Ectodermal cell (in vitro differentiated cells): ENCODE data around the gene MALRD1.

Experiments
- H3K27ac ChIP-seq: 2 replicates; pipeline ENCODE4 v1.7.0; 2013; ENCODE audit warnings: mild to moderate bottlenecking, low read depth, low read length; ENCODE audit not compliant: insufficient read depth, poor library complexity, severe bottlenecking
- H3K27me3 ChIP-seq: 2 replicates; pipeline ENCODE4 v1.7.0; 2013; ENCODE audit warnings: mild to moderate bottlenecking, low read length; ENCODE audit not compliant: insufficient read depth, control insufficient read depth, poor library complexity, severe bottlenecking
- H3K36me3 ChIP-seq: one replicate; pipeline ENCODE4 v1.7.0; 2013; ENCODE audit warnings: low read length; ENCODE audit not compliant: control insufficient read depth, insufficient read depth
- H3K4me1 ChIP-seq: one replicate; pipeline ENCODE4 v1.7.0; 2013; ENCODE audit warnings: low read length; ENCODE audit not compliant: control insufficient read depth, insufficient read depth
- H3K4me3 ChIP-seq: 2 replicates; pipeline ENCODE4 v1.7.0; 2013; ENCODE audit warnings: low read depth, low read length, control low read depth; ENCODE audit not compliant: insufficient read depth
- H3K9me3 ChIP-seq: 2 replicates; pipeline ENCODE4 v1.7.0; 2013; ENCODE audit warnings: mild to moderate bottlenecking, low read length, moderate library complexity; ENCODE audit not compliant: control insufficient read depth
- WGBS, 2 experiments: methylation state at CpG; one replicate each; pipeline ENCODE4 v1.1.7; 2013; ENCODE audit warnings: missing lambda C conversion rate in 2 of 2; 5-methylcytosine and 5-hydroxymethylcytosine counted together

The MALRD1 gene

DNA sequence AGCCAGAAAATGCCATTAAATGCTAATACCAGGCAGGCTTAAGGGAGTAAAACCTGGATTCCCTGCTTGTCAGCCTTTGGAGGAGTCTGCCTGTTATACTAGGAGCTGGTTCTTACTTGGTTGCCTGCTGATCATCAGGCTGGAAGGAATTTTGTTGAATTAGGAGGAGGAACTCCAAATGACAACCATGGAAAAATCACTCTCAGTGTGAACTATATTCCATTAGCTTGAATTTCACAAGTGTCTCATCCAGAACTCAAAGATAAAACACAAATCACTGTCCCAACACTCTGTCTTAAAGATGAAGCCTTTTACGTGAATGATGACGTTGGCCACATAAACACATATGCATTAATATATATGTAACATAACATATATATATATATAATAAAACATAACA lies 528.8 kb downstream of the MALRD1 start:
- Histone ChIP-seq H3K4me3 (no peak overlapping the region), H3K4me1 (peaks cover 4% of the 10 kb centered on the region), H3K9me3 (no peaks in the 10 kb centered on the region), H3K36me3 (no peaks in the 10 kb centered on the region), H3K27ac (peak overlapping the region; percentile 4), H3K27me3 (no peaks in the 10 kb centered on the region)
- 100% methylated on average over 1 of the region's 2 CpGs; no CpG with 5 or more reads in 1 of the 2 experiments for WGBS, 2 experiments

DNA sequence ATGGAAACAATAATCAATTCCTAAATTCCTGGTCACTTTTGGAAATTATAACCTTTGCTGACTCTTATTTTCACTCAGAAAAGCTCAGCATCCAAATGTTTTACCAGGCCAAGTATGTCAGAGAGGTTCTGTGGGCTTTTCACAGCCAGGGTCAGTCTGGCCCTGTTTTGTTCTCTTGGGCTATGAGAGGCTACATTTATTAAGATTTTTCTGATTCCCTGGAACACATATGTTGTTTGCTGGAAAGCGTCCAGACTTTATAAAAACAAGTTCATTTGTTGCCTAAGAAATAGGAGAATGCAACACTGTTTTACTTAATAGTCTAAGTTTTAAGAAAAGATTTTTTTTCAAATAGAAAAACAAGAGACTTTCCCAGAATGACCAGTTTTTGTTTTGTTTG lies 529.2 kb downstream of the MALRD1 start:
- Histone ChIP-seq H3K27ac (no peak overlapping the region), H3K27me3 (no peaks in the 10 kb centered on the region), H3K4me3 (no peak overlapping the region), H3K36me3 (no peaks in the 10 kb centered on the region), H3K9me3 (no peaks in the 10 kb centered on the region), H3K4me1 (peaks cover 4% of the 10 kb centered on the region)
- 62 to 67% methylated on average over 1 of the region's 1 CpG for WGBS, 2 experiments

GRCh38 chr10:19578571-19578970 lies 530.0 kb downstream of the MALRD1 start:
- Histone ChIP-seq H3K27me3 (no peaks in the 10 kb centered on the region), H3K36me3 (no peaks in the 10 kb centered on the region), H3K4me1 (peaks cover 4% of the 10 kb centered on the region), H3K4me3 (no peak overlapping the region), H3K27ac (no peak overlapping the region), H3K9me3 (no peaks in the 10 kb centered on the region)
- 93 to 99% methylated on average over 5 to 6 of the region's 6 CpGs for WGBS, 2 experiments

- Histone ChIP-seq H3K4me3 (no peak overlapping the region), H3K27ac (no peak overlapping the region), H3K27me3 (no peaks in the 10 kb centered on the region), H3K4me1 (peaks cover 4% of the 10 kb centered on the region), H3K9me3 (no peaks in the 10 kb centered on the region), H3K36me3 (no peaks in the 10 kb centered on the region)
- WGBS, 2 experiments, result 88 to 89% methylated on average over 6 to 7 of the region's 7 CpGs
These were observed 531.4 kb downstream of the MALRD1 start for GRCh38 chr10:19579761-19580545.

GRCh38 chr10:19580691-19581090 lies 532.1 kb downstream of the MALRD1 start:
- Histone ChIP-seq H3K36me3 (no peaks in the 10 kb centered on the region), H3K4me1 (peaks cover 4% of the 10 kb centered on the region), H3K27ac (no peak overlapping the region), H3K4me3 (no peak overlapping the region), H3K9me3 (no peaks in the 10 kb centered on the region), H3K27me3 (no peaks in the 10 kb centered on the region)
- WGBS, 2 experiments, result 88 to 100% methylated on average over 1 of the region's 1 CpG

DNA sequence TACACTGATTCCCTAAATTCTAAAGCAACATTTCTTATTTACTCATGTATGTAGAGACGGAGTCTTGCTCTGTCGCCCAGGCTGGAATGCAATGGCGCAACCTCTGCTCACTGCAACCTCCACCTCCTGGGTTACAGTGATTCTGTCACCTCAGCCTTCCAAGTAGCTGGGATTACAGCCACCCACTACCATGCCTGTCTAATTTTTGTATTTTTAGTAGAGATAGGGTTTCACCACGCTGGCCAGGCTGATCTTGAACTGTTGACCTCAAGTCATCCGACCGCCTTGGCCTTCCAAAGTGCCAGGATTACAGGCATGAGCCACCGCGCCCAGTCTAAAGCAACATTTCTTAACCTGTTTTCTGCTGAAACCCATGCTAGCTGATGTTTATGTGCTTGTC lies 540.0 kb downstream of the MALRD1 start:
- Histone ChIP-seq H3K36me3 (no peaks in the 10 kb centered on the region), H3K4me3 (no peak overlapping the region), H3K27me3 (no peaks in the 10 kb centered on the region), H3K27ac (no peak overlapping the region), H3K4me1 (no peaks in the 10 kb centered on the region), H3K9me3 (no peaks in the 10 kb centered on the region)
- 81 to 84% methylated on average over 8 of the region's 8 CpGs for WGBS, 2 experiments

- 94 to 95% methylated on average over 5 of the region's 5 CpGs for WGBS, 2 experiments
- Histone ChIP-seq H3K36me3 (no peaks in the 10 kb centered on the region), H3K4me1 (no peaks in the 10 kb centered on the region), H3K9me3 (no peaks in the 10 kb centered on the region), H3K27me3 (no peaks in the 10 kb centered on the region), H3K27ac (no peak overlapping the region), H3K4me3 (no peak overlapping the region)
These were observed 543.7 kb downstream of the MALRD1 start for GRCh38 chr10:19592276-19592675.

GRCh38 chr10:19595212-19595845 lies 546.7 kb downstream of the MALRD1 start:
- Histone ChIP-seq H3K36me3 (no peaks in the 10 kb centered on the region), H3K4me1 (no peaks in the 10 kb centered on the region), H3K9me3 (no peaks in the 10 kb centered on the region), H3K4me3 (no peak overlapping the region), H3K27ac (no peak overlapping the region), H3K27me3 (no peaks in the 10 kb centered on the region)
- 91 to 98% methylated on average over 8 to 9 of the region's 9 CpGs for WGBS, 2 experiments

DNA sequence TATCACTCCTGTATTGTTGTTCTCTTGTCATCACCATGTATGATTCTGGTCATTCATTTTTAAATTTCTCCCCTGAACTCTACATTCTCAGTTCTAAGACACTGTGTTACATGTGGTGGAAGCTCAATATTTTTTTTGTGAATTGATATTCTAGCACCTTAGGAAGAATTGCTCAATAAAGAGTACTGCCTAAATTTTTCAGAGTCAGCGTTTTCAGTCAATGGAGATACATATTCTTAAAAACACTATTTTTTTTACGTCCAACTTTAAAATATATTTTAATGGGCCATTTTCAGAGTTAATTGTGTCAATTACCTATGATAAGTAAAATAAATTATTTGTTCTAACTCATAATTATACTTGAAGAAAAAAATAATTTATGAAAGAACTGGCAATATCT lies 557.2 kb downstream of the MALRD1 start:
- 86 to 91% methylated on average over 1 of the region's 2 CpGs for WGBS, 2 experiments
- no peaks in the 10 kb centered on the region for H3K9me3 ChIP-seq
- no peaks in the 10 kb centered on the region for H3K36me3 ChIP-seq
- no peak overlapping the region for H3K27ac ChIP-seq
- H3K27me3 ChIP-seq, result no peaks in the 10 kb centered on the region
- no peaks in the 10 kb centered on the region for H3K4me1 ChIP-seq
- no peak overlapping the region for H3K4me3 ChIP-seq

DNA sequence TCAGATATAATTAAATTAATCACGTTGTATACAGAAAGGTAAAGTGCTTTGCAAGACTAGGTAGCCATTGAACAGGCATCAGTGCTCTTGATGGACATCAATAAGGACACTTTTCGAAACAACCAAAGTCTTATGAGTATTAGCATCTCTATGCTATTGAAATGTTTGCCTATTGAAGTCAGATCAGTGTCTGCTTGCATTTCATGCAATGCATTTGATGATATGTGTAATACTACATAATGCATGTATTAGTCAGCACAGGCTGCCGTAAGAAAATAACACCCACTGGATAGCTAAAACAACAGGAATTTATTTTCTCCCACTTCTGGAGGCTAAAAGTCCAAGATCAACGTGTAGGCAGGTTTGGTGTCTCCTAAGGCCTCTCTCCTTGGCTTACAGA lies 558.4 kb downstream of the MALRD1 start:
- no peaks in the 10 kb centered on the region for H3K27me3 ChIP-seq
- no peaks in the 10 kb centered on the region for H3K4me1 ChIP-seq
- H3K36me3 ChIP-seq, result no peaks in the 10 kb centered on the region
- WGBS, 2 experiments, result 88 to 89% methylated on average over 4 of the region's 4 CpGs
- no peak overlapping the region for H3K4me3 ChIP-seq
- H3K27ac ChIP-seq, result no peak overlapping the region
- no peaks in the 10 kb centered on the region for H3K9me3 ChIP-seq
